ENCODE measurements around the gene MAP3K4.
"Not testable (repeated sequence)": the region's sequence is repeated elsewhere in the genome, so short reads cannot be mapped to it uniquely, and the experiment has no call there.

Gene MAP3K4

DNA sequence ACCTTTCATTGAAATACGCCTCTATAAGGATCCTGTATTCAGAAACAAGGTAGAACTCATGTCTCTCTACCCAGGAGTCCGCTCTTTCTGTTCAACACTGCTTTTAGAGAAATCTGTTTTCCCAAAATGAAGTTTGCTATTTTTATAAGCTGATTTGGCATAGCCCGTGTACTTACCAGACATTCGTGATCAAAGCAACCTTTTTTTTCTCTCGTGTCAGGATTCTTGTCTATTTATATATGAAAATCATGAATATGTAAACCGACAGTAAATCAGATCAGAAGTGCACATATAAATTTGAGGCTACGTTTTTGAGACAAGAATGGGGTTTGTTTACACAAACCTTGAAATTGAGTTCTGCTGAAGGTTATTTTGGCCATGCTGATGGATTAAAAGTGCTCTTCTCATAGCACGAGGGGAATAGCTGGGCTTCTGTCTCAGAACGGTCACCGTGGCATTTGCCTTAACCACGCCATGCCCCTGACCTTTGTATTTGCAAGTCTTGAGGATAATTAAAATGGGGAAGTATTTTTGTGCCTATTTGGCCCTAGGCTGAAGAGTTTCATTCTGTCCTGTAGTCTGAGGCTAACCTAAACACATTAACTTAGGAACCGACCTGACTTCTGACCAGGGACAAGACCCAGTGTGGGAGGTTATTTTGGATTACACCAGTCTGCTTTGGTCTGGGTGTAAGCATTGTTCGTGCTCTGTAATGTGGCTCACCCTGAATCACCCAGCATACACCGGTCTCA, 118.6 kb downstream of the MAP3K4 start:
- no peak for DNase-seq (ENCODE audit: low read depth, low spot score)
- H3K9ac ChIP-seq (ENCODE audit: insufficient read length), result no peak overlapping the region
- H3K36me3 ChIP-seq (ENCODE audit: insufficient read depth, low read length), result peaks cover 78% of the 10 kb centered on the region
- H3K27ac ChIP-seq, result no peak overlapping the region
- no peak for TF ChIP-seq FOXP2 (optimal IDR thresholded peaks at IDR 0.05; ENCODE audit: control extremely low read depth, extremely low read length, insufficient read depth)
- TF ChIP-seq POLR2AphosphoS5 (IDR thresholded peaks at IDR 0.05; ENCODE audit: borderline replicate concordance, low read depth, low read length), result no peak
- H3K4me3 ChIP-seq, result no peak overlapping the region
- no peaks in the 10 kb centered on the region for H3K9me3 ChIP-seq (ENCODE audit: low read depth, low read length)

DNA sequence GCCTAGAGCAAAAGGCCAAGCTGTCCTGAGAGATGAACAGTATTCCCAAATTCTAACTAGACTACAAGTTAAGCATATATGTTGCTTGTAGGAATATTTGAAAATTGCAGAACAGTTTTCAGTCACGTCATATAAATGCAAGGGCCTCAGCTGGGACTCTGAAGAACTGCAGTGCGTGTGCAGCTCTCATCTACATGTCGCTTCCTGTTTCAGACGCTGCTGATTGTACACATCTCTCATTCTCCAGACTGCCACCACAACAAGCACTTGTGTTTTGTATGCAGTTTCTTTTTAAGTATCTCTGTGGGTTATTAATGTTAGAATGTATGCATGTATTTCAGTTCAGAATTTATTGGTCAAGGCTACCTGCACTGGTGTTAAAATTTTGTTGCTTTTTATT, 119.7 kb downstream of the MAP3K4 start:
- H3K36me3 ChIP-seq (ENCODE audit: insufficient read depth, low read length), result peaks cover 78% of the 10 kb centered on the region
- TF ChIP-seq FOXP2 (optimal IDR thresholded peaks at IDR 0.05; ENCODE audit: control extremely low read depth, extremely low read length, insufficient read depth) (no peak), POLR2AphosphoS5 (IDR thresholded peaks at IDR 0.05; ENCODE audit: borderline replicate concordance, low read depth, low read length) (no peak), EZH2 (IDR thresholded peaks at IDR 0.05) (no peak)
- H3K27ac ChIP-seq, result no peak overlapping the region
- DNase-seq (ENCODE audit: low read depth, low spot score), result no peak
- H3K9me3 ChIP-seq (ENCODE audit: low read depth, low read length), result no peaks in the 10 kb centered on the region
- no peak overlapping the region for H3K9ac ChIP-seq (ENCODE audit: insufficient read length)
- H3K4me3 ChIP-seq, result no peak overlapping the region

DNA sequence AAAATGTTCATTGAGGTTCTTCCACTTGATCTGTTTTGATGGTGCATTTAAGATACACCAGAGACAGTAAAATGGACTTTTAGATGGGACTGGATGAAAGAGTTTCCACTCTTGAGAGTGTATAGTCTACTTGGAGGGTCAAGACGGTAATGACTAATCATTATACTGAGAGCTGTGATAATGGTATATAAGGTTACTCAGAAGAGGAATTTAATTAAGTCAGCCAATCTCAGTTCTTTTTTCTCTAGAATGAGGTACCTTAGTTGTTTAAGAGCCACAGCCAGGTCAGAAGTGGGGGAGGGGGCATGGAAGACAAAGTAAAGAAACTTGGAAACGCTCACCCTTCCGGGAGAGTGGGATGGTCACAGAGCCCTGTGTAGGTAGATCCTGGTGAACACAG, 123.9 kb downstream of the MAP3K4 start:
- Histone ChIP-seq H3K4me3 (no peak overlapping the region), H3K27ac (no peak overlapping the region), H3K9ac (ENCODE audit: insufficient read length) (no peak overlapping the region), H3K9me3 (ENCODE audit: low read depth, low read length) (no peaks in the 10 kb centered on the region; the same call in 1 of the 2 replicates), H3K36me3 (ENCODE audit: insufficient read depth, low read length) (peaks cover 80% of the 10 kb centered on the region)
- TF ChIP-seq FOXP2 (optimal IDR thresholded peaks at IDR 0.05; ENCODE audit: control extremely low read depth, extremely low read length, insufficient read depth) (no peak), EZH2 (IDR thresholded peaks at IDR 0.05) (no peak), POLR2AphosphoS5 (IDR thresholded peaks at IDR 0.05; ENCODE audit: borderline replicate concordance, low read depth, low read length) (no peak)
- DNase-seq (ENCODE audit: low read depth, low spot score), result no peak

DNA sequence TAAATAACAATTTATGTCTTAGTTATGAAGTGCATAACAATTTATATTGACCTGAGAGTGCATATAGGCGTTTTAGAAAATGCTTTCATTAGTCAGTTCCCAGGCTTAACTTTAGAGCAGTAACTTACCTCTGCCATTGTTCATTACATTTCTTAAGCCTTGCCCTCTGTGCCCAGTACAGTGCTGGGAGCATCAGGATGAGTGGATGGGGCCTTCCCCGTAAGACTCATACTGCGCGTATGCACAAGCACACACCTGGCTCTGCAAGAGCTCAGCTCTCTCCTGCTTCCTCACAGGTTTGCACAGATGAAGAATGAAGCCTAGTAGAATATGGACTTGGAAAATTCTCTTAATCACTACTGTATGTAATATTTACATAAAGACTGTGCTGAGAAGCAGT, 125.0 kb downstream of the MAP3K4 start:
- Histone ChIP-seq H3K9ac (ENCODE audit: insufficient read length) (no peak overlapping the region), H3K4me3 (no peak overlapping the region), H3K36me3 (ENCODE audit: insufficient read depth, low read length) (peaks cover 72% of the 10 kb centered on the region), H3K9me3 (ENCODE audit: low read depth, low read length) (no peaks in the 10 kb centered on the region; the same call in 1 of the 2 replicates), H3K27ac (no peak overlapping the region)
- no peak for DNase-seq (ENCODE audit: low read depth, low spot score)
- no peak for TF ChIP-seq FOXP2 (optimal IDR thresholded peaks at IDR 0.05; ENCODE audit: control extremely low read depth, extremely low read length, insufficient read depth)
- no peak for TF ChIP-seq EZH2 (IDR thresholded peaks at IDR 0.05)
- no peak for TF ChIP-seq POLR2AphosphoS5 (IDR thresholded peaks at IDR 0.05; ENCODE audit: borderline replicate concordance, low read depth, low read length)

DNA sequence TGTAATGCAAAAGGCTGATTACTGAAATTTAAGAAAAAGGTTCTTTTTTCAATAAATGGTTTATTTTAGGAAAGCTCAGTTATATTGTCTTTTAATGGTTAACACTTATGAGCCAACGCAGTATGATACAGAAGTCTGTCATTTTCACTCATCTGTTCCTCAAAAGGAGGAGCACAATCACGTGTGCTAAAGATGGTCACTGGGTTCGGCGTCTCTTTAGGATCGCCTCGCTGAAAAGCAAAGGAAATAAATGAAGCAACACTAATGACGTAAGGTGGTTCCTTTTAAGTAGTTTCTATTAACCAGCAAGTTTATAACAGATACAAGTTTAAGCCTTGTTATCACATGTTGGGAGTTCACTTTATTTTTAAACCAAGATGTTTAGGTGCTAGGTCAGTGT, 125.7 kb downstream of the MAP3K4 start:
- Histone ChIP-seq H3K27ac (no peak overlapping the region), H3K9ac (ENCODE audit: insufficient read length) (no peak overlapping the region), H3K36me3 (ENCODE audit: insufficient read depth, low read length) (peaks cover 65% of the 10 kb centered on the region), H3K9me3 (ENCODE audit: low read depth, low read length) (no peaks in the 10 kb centered on the region; the same call in 1 of the 2 replicates), H3K4me3 (no peak overlapping the region)
- no peak for TF ChIP-seq POLR2AphosphoS5 (IDR thresholded peaks at IDR 0.05; ENCODE audit: borderline replicate concordance, low read depth, low read length)
- TF ChIP-seq FOXP2 (optimal IDR thresholded peaks at IDR 0.05; ENCODE audit: control extremely low read depth, extremely low read length, insufficient read depth), result no peak
- TF ChIP-seq EZH2 (IDR thresholded peaks at IDR 0.05), result no peak
- DNase-seq (ENCODE audit: low read depth, low spot score), result no peak

DNA sequence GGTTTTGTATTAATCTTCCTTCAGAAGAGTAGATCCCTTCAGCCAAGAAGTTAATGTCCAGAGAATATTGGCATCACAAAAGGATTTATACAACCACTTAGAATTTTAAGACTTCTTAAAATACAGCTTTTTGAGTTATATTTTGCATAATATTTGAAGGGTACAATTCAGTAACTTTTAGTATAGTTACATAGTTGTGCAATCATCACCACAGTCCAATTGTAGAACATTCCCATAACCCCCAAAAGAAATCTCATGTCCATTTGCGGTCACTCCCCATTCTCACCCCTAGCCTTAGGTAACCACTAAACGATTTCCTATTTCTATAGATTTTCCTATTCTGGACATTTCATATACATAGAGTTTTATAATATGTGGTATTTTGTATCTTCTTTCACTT, 126.4 kb downstream of the MAP3K4 start:
- H3K9ac ChIP-seq (ENCODE audit: insufficient read length), result no peak overlapping the region
- TF ChIP-seq FOXP2 (optimal IDR thresholded peaks at IDR 0.05; ENCODE audit: control extremely low read depth, extremely low read length, insufficient read depth) (no peak), POLR2AphosphoS5 (IDR thresholded peaks at IDR 0.05; ENCODE audit: borderline replicate concordance, low read depth, low read length) (no peak), EZH2 (IDR thresholded peaks at IDR 0.05) (no peak)
- H3K4me3 ChIP-seq, result no peak overlapping the region
- DNase-seq (ENCODE audit: low read depth, low spot score), result no peak
- peaks cover 59% of the 10 kb centered on the region for H3K36me3 ChIP-seq (ENCODE audit: insufficient read depth, low read length)
- H3K9me3 ChIP-seq (ENCODE audit: low read depth, low read length), result no peaks in the 10 kb centered on the region; the same call in 1 of the 2 replicates
- H3K27ac ChIP-seq, result no peak overlapping the region

DNA sequence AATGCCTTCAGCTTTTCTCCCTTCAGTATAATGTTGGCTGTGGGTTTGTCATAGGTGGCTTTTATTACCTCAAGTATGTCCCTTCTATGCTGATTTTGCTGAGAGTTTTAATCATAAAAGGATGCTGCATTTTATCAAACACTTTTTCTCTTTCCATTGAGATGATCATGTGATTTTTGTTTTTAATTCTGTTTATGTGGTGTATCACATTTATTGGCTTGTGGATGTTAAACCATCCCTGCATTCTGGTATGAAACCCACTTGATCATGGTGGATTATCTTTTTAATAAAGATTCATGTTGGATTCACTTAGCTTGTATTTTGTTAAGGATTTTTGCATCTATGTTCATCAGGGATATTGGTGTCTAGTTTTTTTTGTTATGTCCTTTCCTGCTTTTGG, 131.8 kb downstream of the MAP3K4 start:
- not testable (repeated sequence) for H3K9ac ChIP-seq (ENCODE audit: insufficient read length); H3K4me3 ChIP-seq; H3K27ac ChIP-seq; DNase-seq (ENCODE audit: low read depth, low spot score); H3K9me3 ChIP-seq (ENCODE audit: low read depth, low read length)
- peaks cover 23% of the 10 kb centered on the region for H3K36me3 ChIP-seq (ENCODE audit: insufficient read depth, low read length)

DNA sequence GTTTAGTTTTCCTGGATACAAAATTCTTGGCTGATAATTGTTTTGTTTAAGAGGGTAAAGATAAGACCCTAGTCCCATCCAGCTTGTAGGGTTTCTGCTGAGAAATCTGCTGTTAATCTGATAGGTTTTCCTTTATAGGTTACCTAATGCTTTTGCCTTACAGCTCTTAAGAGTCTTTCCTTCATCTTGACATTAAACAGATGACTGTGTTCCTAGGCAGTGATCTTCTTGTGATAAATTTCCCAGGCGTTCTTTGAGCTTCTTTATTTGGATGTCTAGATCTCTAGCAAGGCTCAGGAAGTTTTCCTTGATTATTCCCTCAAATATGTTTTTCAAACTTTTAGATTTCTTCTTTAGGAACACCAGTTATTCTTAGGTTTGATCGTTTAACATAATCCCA, 134.0 kb downstream of the MAP3K4 start:
- Histone ChIP-seq H3K36me3 (ENCODE audit: insufficient read depth, low read length) (peaks cover 1% of the 10 kb centered on the region; the same call in 1 of the 2 replicates), H3K9ac (ENCODE audit: insufficient read length) (no peak overlapping the region), H3K27ac (no peak overlapping the region), H3K4me3 (no peak overlapping the region), H3K9me3 (ENCODE audit: low read depth, low read length) (no peaks in the 10 kb centered on the region)
- DNase-seq (ENCODE audit: low read depth, low spot score), result no peak
- TF ChIP-seq EZH2 (IDR thresholded peaks at IDR 0.05) (no peak), FOXP2 (optimal IDR thresholded peaks at IDR 0.05; ENCODE audit: control extremely low read depth, extremely low read length, insufficient read depth) (no peak), POLR2AphosphoS5 (IDR thresholded peaks at IDR 0.05; ENCODE audit: borderline replicate concordance, low read depth, low read length) (no peak)
